Measurements from ENCODE around the gene EHMT2. TPM values are rescaled to one million over a fixed set of nuclear protein-coding genes. Genes with fewer than 3 reads are reported as not detected.

Gene EHMT2
- total and polyA plus RNA-seq, 2 of the 8 experiments (the other 6 are each of a cell fraction or from before 2014, with no cell fraction given): 125 to 177 TPM

DNA sequence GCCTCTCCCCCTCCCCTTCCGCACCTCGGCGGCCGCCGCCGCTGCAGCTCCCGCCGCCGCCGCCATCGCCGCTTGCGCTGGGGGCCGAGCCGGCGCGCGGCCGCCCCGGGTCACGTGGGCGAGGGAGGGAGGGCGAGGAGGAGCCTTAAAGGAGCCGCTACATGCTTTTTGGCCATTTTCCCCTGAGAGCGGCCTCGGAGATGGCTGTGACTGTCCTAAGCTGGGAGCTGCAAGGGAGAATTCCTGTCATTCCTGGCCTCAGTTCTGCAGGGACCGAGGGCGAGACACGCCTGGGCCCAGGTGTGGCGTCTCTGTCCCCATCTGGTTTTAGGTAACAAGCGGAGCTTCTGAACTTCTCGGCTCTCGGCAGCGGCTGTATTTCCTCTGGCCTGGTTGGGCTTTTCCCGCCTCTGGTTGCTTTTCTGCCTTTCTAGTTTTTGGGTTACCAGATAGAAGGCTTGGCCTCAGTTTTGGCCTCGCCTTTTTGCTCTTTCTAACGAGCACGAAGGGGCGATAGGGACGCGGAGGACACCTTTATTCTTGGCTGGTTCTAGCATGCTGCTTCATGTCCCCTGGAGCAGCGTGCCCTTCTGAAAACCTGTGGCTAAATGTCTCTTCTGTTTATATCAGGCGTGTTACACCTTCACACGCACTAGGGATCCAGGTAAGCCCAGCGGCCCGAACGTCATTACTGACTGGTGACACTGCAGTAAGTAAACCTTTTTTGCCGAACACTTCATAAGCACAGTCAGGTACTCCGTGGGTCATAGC, at the start of gene EHMT2 (continued):
- TF ChIP-seq KDM4A (IDR thresholded peaks at IDR 0.05; ENCODE audit: low read depth, low read length, severe bottlenecking): peak; percentile 65

Measured in H1 (cell line).